ENCODE data around the gene HNRNPLL.
"Not testable (repeated sequence)": the region's sequence is repeated elsewhere in the genome, so short reads cannot be mapped to it uniquely, and the experiment has no call there.

The HNRNPLL gene

GRCh38 chr2:38602732-38603401, at the start of gene HNRNPLL:
Gene HNRNPLL (minus strand): TSS chr2:38602928. CDS start chr2:38602626, 302 bp downstream.
- Histone ChIP-seq H3K27ac (ENCODE audit: low read length) (peak within 1 kb of the TSS; percentile 88), H3K9me3 (ENCODE audit: control insufficient read depth in 1 of 2, low read length in 2 of 2) (no peaks in the 10 kb centered on the region), H3K27me3 (ENCODE audit: low read depth, low read length) (no peaks in the 10 kb centered on the region), H3K4me3 (ENCODE audit: low read depth in 1 of 2, low read length in 2 of 2) (peak within 1 kb of the TSS; percentile 82 to 92), H3K36me3 (ENCODE audit: control insufficient read depth in 1 of 2, insufficient read depth in 2 of 2, low read length in 2 of 2) (no peaks in the 10 kb centered on the region), H3K4me1 (ENCODE audit: control insufficient read depth in 1 of 2, insufficient read depth in 2 of 2, low read length in 2 of 2) (peaks cover 16 to 28% of the 10 kb centered on the region in 2 donors)

GRCh38 chr2:38650717-38651116, 48.0 kb upstream of the HNRNPLL start:
- no peak overlapping the region for H3K27ac ChIP-seq (ENCODE audit: low read length)
- H3K9me3 ChIP-seq (ENCODE audit: control insufficient read depth in 1 of 2, low read length in 2 of 2) = no peaks in the 10 kb centered on the region
- H3K4me3 ChIP-seq (ENCODE audit: low read depth in 1 of 2, low read length in 2 of 2) = no peak overlapping the region
- no peaks in the 10 kb centered on the region for H3K4me1 ChIP-seq (ENCODE audit: control insufficient read depth in 1 of 2, insufficient read depth in 2 of 2, low read length in 2 of 2)
- no peaks in the 10 kb centered on the region for H3K36me3 ChIP-seq (ENCODE audit: control insufficient read depth in 1 of 2, insufficient read depth in 2 of 2, low read length in 2 of 2)
- no peaks in the 10 kb centered on the region for H3K27me3 ChIP-seq (ENCODE audit: low read depth, low read length)

GRCh38 chr2:38650012-38650411, 47.3 kb upstream of the HNRNPLL start:
- no peak overlapping the region for H3K27ac ChIP-seq (ENCODE audit: low read length)
- no peaks in the 10 kb centered on the region for H3K4me1 ChIP-seq (ENCODE audit: control insufficient read depth in 1 of 2, insufficient read depth in 2 of 2, low read length in 2 of 2)
- H3K36me3 ChIP-seq (ENCODE audit: control insufficient read depth in 1 of 2, insufficient read depth in 2 of 2, low read length in 2 of 2) = no peaks in the 10 kb centered on the region
- H3K4me3 ChIP-seq (ENCODE audit: low read depth in 1 of 2, low read length in 2 of 2) = no peak overlapping the region
- H3K9me3 ChIP-seq (ENCODE audit: control insufficient read depth in 1 of 2, low read length in 2 of 2) = no peaks in the 10 kb centered on the region
- H3K27me3 ChIP-seq (ENCODE audit: low read depth, low read length) = no peaks in the 10 kb centered on the region

GRCh38 chr2:38649176-38649728, 46.5 kb upstream of the HNRNPLL start:
- H3K4me3 ChIP-seq (ENCODE audit: low read depth in 1 of 2, low read length in 2 of 2) = no peak overlapping the region
- H3K4me1 ChIP-seq (ENCODE audit: control insufficient read depth in 1 of 2, insufficient read depth in 2 of 2, low read length in 2 of 2) = no peaks in the 10 kb centered on the region
- no peaks in the 10 kb centered on the region for H3K36me3 ChIP-seq (ENCODE audit: control insufficient read depth in 1 of 2, insufficient read depth in 2 of 2, low read length in 2 of 2)
- no peaks in the 10 kb centered on the region for H3K9me3 ChIP-seq (ENCODE audit: control insufficient read depth in 1 of 2, low read length in 2 of 2)
- no peak overlapping the region for H3K27ac ChIP-seq (ENCODE audit: low read length)
- H3K27me3 ChIP-seq (ENCODE audit: low read depth, low read length) = no peaks in the 10 kb centered on the region

GRCh38 chr2:38648107-38648761, 45.5 kb upstream of the HNRNPLL start:
- Histone ChIP-seq H3K27ac (ENCODE audit: low read length) (no peak overlapping the region), H3K36me3 (ENCODE audit: control insufficient read depth in 1 of 2, insufficient read depth in 2 of 2, low read length in 2 of 2) (no peaks in the 10 kb centered on the region), H3K27me3 (ENCODE audit: low read depth, low read length) (no peaks in the 10 kb centered on the region), H3K9me3 (ENCODE audit: control insufficient read depth in 1 of 2, low read length in 2 of 2) (no peaks in the 10 kb centered on the region), H3K4me1 (ENCODE audit: control insufficient read depth in 1 of 2, insufficient read depth in 2 of 2, low read length in 2 of 2) (no peaks in the 10 kb centered on the region), H3K4me3 (ENCODE audit: low read depth in 1 of 2, low read length in 2 of 2) (no peak overlapping the region)

- H3K4me3 ChIP-seq (ENCODE audit: low read depth in 1 of 2, low read length in 2 of 2); H3K27ac ChIP-seq (ENCODE audit: low read length); H3K4me1 ChIP-seq (ENCODE audit: control insufficient read depth in 1 of 2, insufficient read depth in 2 of 2, low read length in 2 of 2); H3K9me3 ChIP-seq (ENCODE audit: control insufficient read depth in 1 of 2, low read length in 2 of 2); H3K27me3 ChIP-seq (ENCODE audit: low read depth, low read length); H3K36me3 ChIP-seq (ENCODE audit: control insufficient read depth in 1 of 2, insufficient read depth in 2 of 2, low read length in 2 of 2): not testable (repeated sequence)
These were observed 41.2 kb upstream of the HNRNPLL start for GRCh38 chr2:38643683-38644511.

GRCh38 chr2:38643021-38643671, 40.4 kb upstream of the HNRNPLL start:
- no peaks in the 10 kb centered on the region for H3K36me3 ChIP-seq (ENCODE audit: control insufficient read depth in 1 of 2, insufficient read depth in 2 of 2, low read length in 2 of 2)
- H3K27ac ChIP-seq (ENCODE audit: low read length) = no peak overlapping the region
- no peak overlapping the region for H3K4me3 ChIP-seq (ENCODE audit: low read depth in 1 of 2, low read length in 2 of 2)

GRCh38 chr2:38642373-38643017, 39.8 kb upstream of the HNRNPLL start:
- not testable (repeated sequence) for H3K36me3 ChIP-seq (ENCODE audit: control insufficient read depth in 1 of 2, insufficient read depth in 2 of 2, low read length in 2 of 2); H3K27ac ChIP-seq (ENCODE audit: low read length); H3K27me3 ChIP-seq (ENCODE audit: low read depth, low read length); H3K4me3 ChIP-seq (ENCODE audit: low read depth in 1 of 2, low read length in 2 of 2); H3K9me3 ChIP-seq (ENCODE audit: control insufficient read depth in 1 of 2, low read length in 2 of 2); H3K4me1 ChIP-seq (ENCODE audit: control insufficient read depth in 1 of 2, insufficient read depth in 2 of 2, low read length in 2 of 2)

More at GRCh38 chr2:38643021-38643671, 40.4 kb upstream of the HNRNPLL start:
- H3K27me3 ChIP-seq (ENCODE audit: low read depth, low read length) = no peaks in the 10 kb centered on the region
- H3K9me3 ChIP-seq (ENCODE audit: control insufficient read depth in 1 of 2, low read length in 2 of 2) = no peaks in the 10 kb centered on the region
- H3K4me1 ChIP-seq (ENCODE audit: control insufficient read depth in 1 of 2, insufficient read depth in 2 of 2, low read length in 2 of 2) = no peaks in the 10 kb centered on the region

- Histone ChIP-seq H3K27ac (ENCODE audit: low read length) (no peak overlapping the region), H3K27me3 (ENCODE audit: low read depth, low read length) (no peaks in the 10 kb centered on the region), H3K4me1 (ENCODE audit: control insufficient read depth in 1 of 2, insufficient read depth in 2 of 2, low read length in 2 of 2) (no peaks in the 10 kb centered on the region), H3K9me3 (ENCODE audit: control insufficient read depth in 1 of 2, low read length in 2 of 2) (no peaks in the 10 kb centered on the region), H3K36me3 (ENCODE audit: control insufficient read depth in 1 of 2, insufficient read depth in 2 of 2, low read length in 2 of 2) (no peaks in the 10 kb centered on the region), H3K4me3 (ENCODE audit: low read depth in 1 of 2, low read length in 2 of 2) (no peak overlapping the region)
These were observed 33.3 kb upstream of the HNRNPLL start for GRCh38 chr2:38636069-38636468.

GRCh38 chr2:38635139-38635538, 32.4 kb upstream of the HNRNPLL start:
- Histone ChIP-seq H3K27ac (ENCODE audit: low read length) (no peak overlapping the region), H3K9me3 (ENCODE audit: control insufficient read depth in 1 of 2, low read length in 2 of 2) (no peaks in the 10 kb centered on the region), H3K36me3 (ENCODE audit: control insufficient read depth in 1 of 2, insufficient read depth in 2 of 2, low read length in 2 of 2) (no peaks in the 10 kb centered on the region), H3K4me3 (ENCODE audit: low read depth in 1 of 2, low read length in 2 of 2) (no peak overlapping the region), H3K4me1 (ENCODE audit: control insufficient read depth in 1 of 2, insufficient read depth in 2 of 2, low read length in 2 of 2) (no peaks in the 10 kb centered on the region), H3K27me3 (ENCODE audit: low read depth, low read length) (no peaks in the 10 kb centered on the region)

All from muscle layer of duodenum (tissue), 2 donors.